Activated CD4-positive, alpha-beta T cell treated with anti-CD3 and anti-CD28 coated beads, Interleukin-2, amount 10 ng/mL, durations not matched to agents 7 days and 5 days (primary cell): ENCODE measurements around the gene LNPK. TPM values are rescaled to one million over a fixed set of nuclear protein-coding genes. Genes with fewer than 3 reads are reported as not detected.
"Not testable (repeated sequence)": the region's sequence is repeated elsewhere in the genome, so short reads cannot be mapped to it uniquely, and the experiment has no call there.

ENCODE experiments used
- CTCF ChIA-PET: fragments of 350-600 bp; sonication (Branson Sonifier 250); formaldehyde crosslinking; loops from one replicate; lab custom pipeline; 2021; ENCODE audit warnings: antibody characterized with exemption; lab: Charles Lee
- POLR2A ChIA-PET: fragments of 350-600 bp; sonication (Branson Sonifier 250); formaldehyde crosslinking; loops from one replicate; lab custom pipeline; 2021; ENCODE audit warnings: antibody characterized with exemption; lab: Charles Lee
- DNase-seq: peaks from one replicate; pipeline ENCODE4 v3.0.0-alpha.2; 2020
- H3K27ac Mint-ChIP-seq: one replicate; pipeline ENCODE4 v1.8.0; 2021; ENCODE audit warnings: mild to moderate bottlenecking, moderate library complexity, mixed read lengths
- H3K27me3 Mint-ChIP-seq: one replicate; pipeline ENCODE4 v1.8.0; 2021; ENCODE audit warnings: mixed read lengths
- H3K36me3 Mint-ChIP-seq: one replicate; pipeline ENCODE4 v1.8.0; 2021; ENCODE audit warnings: low read depth, mixed read lengths
- H3K4me1 Mint-ChIP-seq: one replicate; pipeline ENCODE4 v1.8.0; 2021; ENCODE audit warnings: mixed read lengths
- H3K4me3 Mint-ChIP-seq: one replicate; pipeline ENCODE4 v1.8.0; 2021; ENCODE audit warnings: mild to moderate bottlenecking, moderate library complexity, mixed read lengths
- H3K9me3 Mint-ChIP-seq: one replicate; pipeline ENCODE4 v1.8.0; 2021; ENCODE audit warnings: mixed read lengths
- total RNA-seq, 2 experiments: library from RNA; stranded (reverse); gene quantifications; one replicate each; pipeline ENCODE4 v1.2.3, GENCODE V29; 2021

Gene LNPK
- total RNA-seq, 2 experiments from 2014 or later: 35.1 to 35.7 TPM

- DNase-seq: no peak
- ChIA-PET CTCF (interaction anchor here (0.8 kb wide), 1 partner anchor 23 kb away, joined by 3 read pairs; no protein-coding TSS in a partner anchor), POLR2A (no interaction called here)
- peaks cover 2% of the 10 kb centered on the region for H3K36me3 Mint-ChIP-seq
- H3K9me3 Mint-ChIP-seq: no peaks in the 10 kb centered on the region
- no peaks in the 10 kb centered on the region for H3K27me3 Mint-ChIP-seq
- no peaks in the 10 kb centered on the region for H3K4me1 Mint-ChIP-seq
- H3K27ac Mint-ChIP-seq: no peak overlapping the region
- H3K4me3 Mint-ChIP-seq: no peak overlapping the region
Observed at GRCh38 chr2:175926272-175926671, 75.8 kb downstream of the LNPK start.

DNA sequence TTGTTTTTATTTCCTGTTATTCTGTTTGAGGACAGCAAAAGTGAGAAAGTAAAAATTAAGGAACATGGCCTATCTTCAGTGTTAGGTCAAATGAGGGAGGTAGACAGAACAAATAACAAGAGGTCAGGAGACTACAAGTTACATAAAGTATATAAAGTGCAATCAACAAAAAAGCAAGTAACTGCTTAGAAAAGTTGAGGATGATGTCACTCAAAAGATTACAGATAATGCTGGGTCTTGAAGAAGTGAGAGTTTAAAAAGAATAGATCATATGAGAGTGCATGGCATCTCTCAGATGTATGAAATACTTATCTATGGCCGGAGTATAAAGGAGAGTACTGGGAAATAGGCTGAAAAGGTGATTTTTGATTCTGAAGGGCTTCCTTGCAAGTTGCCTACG is 79.9 kb downstream of the LNPK start:
- ChIA-PET POLR2A (no interaction called here), CTCF (interaction anchor here (1.0 kb wide), 1 partner anchor 9 kb away, joined by 4 read pairs; no protein-coding TSS in a partner anchor)
- no peak overlapping the region for H3K4me3 Mint-ChIP-seq
- H3K36me3 Mint-ChIP-seq: peaks cover 2% of the 10 kb centered on the region
- H3K9me3 Mint-ChIP-seq: no peaks in the 10 kb centered on the region
- no peaks in the 10 kb centered on the region for H3K27me3 Mint-ChIP-seq
- no peak for DNase-seq
- H3K4me1 Mint-ChIP-seq: no peaks in the 10 kb centered on the region
- H3K27ac Mint-ChIP-seq: no peak overlapping the region

GRCh38 chr2:175918935-175919334 is 83.1 kb downstream of the LNPK start:
- DNase-seq: no peak
- CTCF ChIA-PET: no interaction called here
- Mint-ChIP-seq H3K4me3 (no peak overlapping the region), H3K27me3 (no peaks in the 10 kb centered on the region), H3K9me3 (no peaks in the 10 kb centered on the region), H3K27ac (no peak overlapping the region), H3K4me1 (no peaks in the 10 kb centered on the region), H3K36me3 (no peaks in the 10 kb centered on the region)
- POLR2A ChIA-PET: interaction anchor here (0.6 kb wide), 1 partner anchor 17 kb away, joined by 3 read pairs; no protein-coding TSS in a partner anchor

GRCh38 chr2:175914846-175915245 is 87.2 kb downstream of the LNPK start:
- Mint-ChIP-seq H3K36me3 (no peaks in the 10 kb centered on the region), H3K4me3 (no peak overlapping the region), H3K27me3 (peaks cover 10% of the 10 kb centered on the region), H3K27ac (no peak overlapping the region), H3K4me1 (no peaks in the 10 kb centered on the region), H3K9me3 (no peaks in the 10 kb centered on the region)
- ChIA-PET POLR2A (no interaction called here), CTCF (no interaction called here)
- DNase-seq: no peak

DNA sequence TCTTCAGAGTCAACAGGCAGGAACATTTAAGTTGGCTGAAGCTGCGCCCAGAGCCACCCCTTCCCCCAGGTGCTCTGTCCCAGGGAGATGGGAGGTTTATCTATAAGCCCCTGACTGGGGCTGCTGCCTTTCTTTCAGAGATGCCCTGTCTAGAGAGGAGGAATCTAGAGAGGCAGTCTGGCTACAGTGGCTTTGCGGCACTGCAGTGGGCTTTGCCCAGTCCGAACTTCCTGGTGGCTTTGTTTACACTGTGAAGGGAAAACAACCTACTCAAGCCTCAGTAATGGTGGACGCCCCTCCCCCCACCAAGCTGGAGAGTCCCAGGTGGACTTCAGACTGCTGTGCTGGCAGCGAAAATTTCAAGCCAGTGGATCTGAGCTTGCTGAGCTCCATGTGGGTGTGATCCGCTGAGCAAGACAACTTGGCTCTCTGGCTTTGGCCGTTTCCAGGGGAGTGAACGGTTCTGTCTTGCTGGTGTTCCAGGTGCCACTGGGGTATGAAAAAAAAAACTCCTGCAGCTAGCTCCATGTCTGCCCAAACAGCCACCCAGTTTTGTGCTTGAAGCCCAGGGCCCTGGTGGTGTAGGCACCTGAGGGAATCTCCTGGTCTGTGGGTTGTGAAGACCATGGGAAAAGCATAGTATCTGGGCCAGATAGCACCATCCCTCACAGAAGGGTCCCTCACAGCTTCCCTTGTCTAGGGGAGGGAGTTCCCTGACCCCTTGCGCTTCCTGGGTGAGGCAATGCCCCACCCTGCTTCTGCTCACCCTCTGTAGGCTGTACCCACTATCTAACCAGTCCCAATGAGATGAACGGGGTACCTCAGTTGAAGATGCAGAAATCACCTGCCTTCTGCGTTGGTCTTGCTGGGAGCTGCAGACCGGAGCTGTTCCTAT is 88.0 kb downstream of the LNPK start:
- POLR2A ChIA-PET, H3K36me3 Mint-ChIP-seq, H3K4me3 Mint-ChIP-seq, H3K27ac Mint-ChIP-seq, H3K4me1 Mint-ChIP-seq, CTCF ChIA-PET, H3K9me3 Mint-ChIP-seq, DNase-seq: not testable (repeated sequence)
- H3K27me3 Mint-ChIP-seq: peaks cover 17% of the 10 kb centered on the region

GRCh38 chr2:175913267-175913666 is 88.8 kb downstream of the LNPK start:
- H3K36me3 Mint-ChIP-seq, H3K4me1 Mint-ChIP-seq, H3K27ac Mint-ChIP-seq, DNase-seq, H3K9me3 Mint-ChIP-seq, POLR2A ChIA-PET, H3K4me3 Mint-ChIP-seq: not testable (repeated sequence)
- peaks cover 21% of the 10 kb centered on the region for H3K27me3 Mint-ChIP-seq
- CTCF ChIA-PET: interaction anchor here (1.1 kb wide), 1 partner anchor 8 kb away, joined by 4 read pairs; no protein-coding TSS in a partner anchor

GRCh38 chr2:175904035-175904434 is 98.0 kb downstream of the LNPK start:
- H3K27me3 Mint-ChIP-seq: peaks cover 27% of the 10 kb centered on the region
- no peak overlapping the region for H3K27ac Mint-ChIP-seq
- H3K4me3 Mint-ChIP-seq: no peak overlapping the region
- no peaks in the 10 kb centered on the region for H3K9me3 Mint-ChIP-seq
- CTCF ChIA-PET: no interaction called here
- no peaks in the 10 kb centered on the region for H3K4me1 Mint-ChIP-seq
- H3K36me3 Mint-ChIP-seq: no peaks in the 10 kb centered on the region
- POLR2A ChIA-PET: no interaction called here
- DNase-seq: no peak

- H3K27me3 Mint-ChIP-seq: peaks cover 25% of the 10 kb centered on the region
- CTCF ChIA-PET: no interaction called here
- no peaks in the 10 kb centered on the region for H3K4me1 Mint-ChIP-seq
- H3K27ac Mint-ChIP-seq: no peak overlapping the region
- POLR2A ChIA-PET: no interaction called here
- no peak for DNase-seq
- H3K9me3 Mint-ChIP-seq: no peaks in the 10 kb centered on the region
- no peaks in the 10 kb centered on the region for H3K36me3 Mint-ChIP-seq
- H3K4me3 Mint-ChIP-seq: no peak overlapping the region
Observed at GRCh38 chr2:175903384-175903936, 98.6 kb downstream of the LNPK start.

DNA sequence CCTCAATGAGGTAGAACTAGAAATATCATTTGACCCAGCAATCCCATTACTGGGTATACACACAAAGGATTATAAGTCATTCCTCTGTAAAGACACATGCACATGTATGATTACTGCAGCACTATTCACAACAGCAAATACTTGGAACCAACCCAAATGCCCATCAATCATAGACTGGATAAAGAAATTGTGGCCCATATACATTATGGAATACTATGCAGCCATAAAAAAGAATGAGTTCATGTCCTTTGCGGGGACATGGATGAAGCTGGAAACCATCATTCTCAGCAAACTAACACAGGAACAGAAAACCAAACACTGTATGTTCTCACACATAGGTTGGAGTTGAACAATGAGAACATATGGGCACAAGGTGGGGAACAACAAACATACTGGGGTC is 106.1 kb downstream of the LNPK start:
- peaks cover 26% of the 10 kb centered on the region for H3K27me3 Mint-ChIP-seq
- CTCF ChIA-PET, DNase-seq, H3K4me3 Mint-ChIP-seq, POLR2A ChIA-PET, H3K27ac Mint-ChIP-seq, H3K9me3 Mint-ChIP-seq, H3K36me3 Mint-ChIP-seq, H3K4me1 Mint-ChIP-seq: not testable (repeated sequence)

- CTCF ChIA-PET: no interaction called here
- Mint-ChIP-seq H3K4me3 (no peak overlapping the region), H3K36me3 (no peaks in the 10 kb centered on the region), H3K27me3 (peaks cover 18% of the 10 kb centered on the region), H3K27ac (no peak overlapping the region), H3K9me3 (no peaks in the 10 kb centered on the region), H3K4me1 (no peaks in the 10 kb centered on the region)
- POLR2A ChIA-PET: no interaction called here
- DNase-seq: no peak
Observed at GRCh38 chr2:175892046-175892445, 110.0 kb downstream of the LNPK start.

GRCh38 chr2:175890636-175891242 is 111.3 kb downstream of the LNPK start:
- H3K27ac Mint-ChIP-seq: no peak overlapping the region
- ChIA-PET CTCF (no interaction called here), POLR2A (no interaction called here)
- H3K4me1 Mint-ChIP-seq: no peaks in the 10 kb centered on the region
- no peak for DNase-seq
- H3K4me3 Mint-ChIP-seq: no peak overlapping the region
- no peaks in the 10 kb centered on the region for H3K9me3 Mint-ChIP-seq
- H3K36me3 Mint-ChIP-seq: no peaks in the 10 kb centered on the region
- H3K27me3 Mint-ChIP-seq: peaks cover 22% of the 10 kb centered on the region

GRCh38 chr2:175889701-175890302 is 112.3 kb downstream of the LNPK start:
- Mint-ChIP-seq H3K4me3 (no peak overlapping the region), H3K36me3 (no peaks in the 10 kb centered on the region), H3K27ac (no peak overlapping the region), H3K9me3 (no peaks in the 10 kb centered on the region), H3K4me1 (no peaks in the 10 kb centered on the region), H3K27me3 (peaks cover 22% of the 10 kb centered on the region)
- no peak for DNase-seq
- ChIA-PET POLR2A (no interaction called here), CTCF (no interaction called here)

- Mint-ChIP-seq H3K4me3 (no peak overlapping the region), H3K27me3 (peaks cover 12% of the 10 kb centered on the region), H3K36me3 (no peaks in the 10 kb centered on the region), H3K27ac (no peak overlapping the region), H3K4me1 (no peaks in the 10 kb centered on the region), H3K9me3 (no peaks in the 10 kb centered on the region)
- ChIA-PET CTCF (no interaction called here), POLR2A (no interaction called here)
- DNase-seq: no peak
Observed at GRCh38 chr2:175887776-175888175, 114.3 kb downstream of the LNPK start.
